HG02642 (cell line): ENCODE results near the gene CCDC178.

ENCODE experiments used
- ATAC-seq: cut with Tn5 transposase; IDR thresholded peaks from one replicate; pipeline ENCODE4 v1.9.1; 2021; ENCODE audit warnings: mild to moderate bottlenecking; ENCODE audit not compliant: unreplicated experiment, poor library complexity

The CCDC178 gene

GRCh38 chr18:32930695-32931301 lies 509.7 kb downstream of the CCDC178 start:
- ATAC-seq, result peak; percentile 99

DNA sequence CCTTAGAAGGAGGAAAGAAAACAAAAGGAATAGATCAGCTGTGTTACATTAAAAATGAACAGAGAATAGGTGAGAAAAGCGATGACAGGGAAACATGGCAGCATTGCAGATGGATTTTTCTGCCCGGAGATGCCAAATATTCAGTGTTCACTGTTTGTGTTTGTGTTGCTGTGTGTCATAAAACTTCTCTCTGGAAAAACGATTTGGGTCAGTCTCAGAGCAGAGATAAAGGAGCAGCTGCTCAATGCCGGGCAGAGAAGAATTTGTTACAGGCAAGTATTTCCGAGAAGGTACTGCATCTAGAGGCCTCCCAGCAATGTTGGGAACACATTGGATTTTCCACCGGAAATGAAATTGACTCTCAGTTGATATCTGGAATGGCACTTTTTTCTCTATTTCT lies 511.3 kb downstream of the CCDC178 start:
- no peak for ATAC-seq

- no peak for ATAC-seq
Measured at GRCh38 chr18:32922951-32923430, 517.5 kb downstream of the CCDC178 start.

DNA sequence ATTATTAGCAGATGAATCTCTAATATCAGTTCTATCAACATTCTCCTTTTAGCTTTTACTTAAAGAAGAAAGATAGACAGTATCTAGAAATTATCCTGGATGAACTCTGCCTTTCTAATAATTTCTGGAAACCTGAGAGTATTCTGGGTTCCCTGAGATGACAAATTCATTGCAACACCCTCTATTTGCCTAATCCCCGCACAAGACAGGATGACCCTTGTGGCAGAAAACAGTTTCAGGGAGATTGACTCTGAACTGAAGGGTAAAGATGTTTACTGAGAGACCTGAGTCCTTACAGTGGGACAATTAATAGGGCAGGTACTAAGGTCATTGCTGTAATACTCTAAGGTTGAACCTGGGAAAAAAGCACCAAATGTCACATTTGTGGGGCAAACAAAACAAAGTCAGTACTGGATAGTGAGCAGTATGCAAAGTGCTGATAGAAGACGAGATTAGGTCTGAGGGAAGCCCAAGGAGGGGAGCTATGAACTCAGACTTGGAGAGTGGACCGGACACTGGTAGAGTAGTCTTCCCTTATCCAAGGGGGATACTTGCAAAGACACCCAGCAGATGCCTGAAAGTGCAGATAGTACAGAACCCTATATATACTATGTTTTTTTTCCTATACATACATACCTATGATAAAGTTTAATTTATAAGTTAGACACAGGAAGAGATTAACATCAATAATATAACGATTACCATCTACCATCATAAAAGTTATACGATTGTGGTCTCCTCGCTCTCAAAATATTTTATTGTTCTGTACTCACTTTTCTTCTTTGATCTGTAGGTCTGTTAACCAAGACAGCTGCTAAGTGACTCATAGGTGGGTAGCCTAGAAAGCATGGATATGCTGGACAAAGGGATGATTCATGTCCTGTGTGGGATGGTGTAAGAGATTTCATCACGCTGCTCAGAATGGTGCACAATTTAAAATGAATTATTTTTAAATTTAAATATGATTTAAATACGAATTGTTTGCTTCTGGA lies 519.4 kb downstream of the CCDC178 start:
- ATAC-seq, result no peak

DNA sequence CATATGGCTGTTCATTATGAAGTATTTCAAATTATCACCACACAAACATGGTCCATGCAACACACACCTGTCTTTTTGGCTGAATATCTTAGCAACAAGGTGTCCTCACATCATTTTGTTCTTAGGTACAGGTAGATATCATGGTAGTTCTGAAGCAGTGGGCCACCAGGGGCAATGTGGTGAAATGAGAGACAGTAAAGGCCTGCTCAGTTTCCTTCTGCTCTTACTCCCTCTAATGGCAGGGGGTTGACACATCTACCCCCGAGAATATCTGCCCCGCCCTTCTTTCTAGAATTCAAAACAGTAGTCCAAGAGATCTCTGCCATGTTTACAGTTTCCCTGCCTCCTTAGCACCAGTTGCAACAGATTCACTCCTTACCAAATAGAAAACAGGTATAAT lies 520.7 kb downstream of the CCDC178 start:
- ATAC-seq, result peak; percentile 99

- ATAC-seq, result no peak
Measured at GRCh38 chr18:32918692-32919250, 521.8 kb downstream of the CCDC178 start.

- ATAC-seq, result no peak
Measured at GRCh38 chr18:32915516-32915915, 525.0 kb downstream of the CCDC178 start.

GRCh38 chr18:32911660-32912284 lies 528.7 kb downstream of the CCDC178 start:
- no peak for ATAC-seq

- ATAC-seq, result no peak
Measured at GRCh38 chr18:32910694-32911296, 529.7 kb downstream of the CCDC178 start.

GRCh38 chr18:32909798-32910561 lies 530.5 kb downstream of the CCDC178 start:
- ATAC-seq, result no peak

DNA sequence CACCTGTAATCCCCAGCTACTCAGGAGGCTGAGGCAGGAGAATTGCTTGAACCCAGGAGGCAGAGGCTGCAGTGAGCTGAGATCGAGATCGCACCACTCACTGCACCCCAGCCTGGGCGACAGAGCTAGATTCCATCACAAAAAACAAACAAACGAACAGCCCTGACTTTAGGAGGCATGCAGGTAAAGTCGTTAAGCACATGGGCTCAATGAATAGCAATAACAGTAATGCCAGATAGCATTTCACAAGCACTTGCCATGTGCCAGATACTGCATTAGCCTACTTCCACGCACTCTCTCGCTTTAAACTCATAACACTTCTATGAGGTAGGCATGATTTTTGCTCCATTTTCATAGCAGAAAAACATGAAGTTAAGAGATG lies 532.1 kb downstream of the CCDC178 start:
- no peak for ATAC-seq

DNA sequence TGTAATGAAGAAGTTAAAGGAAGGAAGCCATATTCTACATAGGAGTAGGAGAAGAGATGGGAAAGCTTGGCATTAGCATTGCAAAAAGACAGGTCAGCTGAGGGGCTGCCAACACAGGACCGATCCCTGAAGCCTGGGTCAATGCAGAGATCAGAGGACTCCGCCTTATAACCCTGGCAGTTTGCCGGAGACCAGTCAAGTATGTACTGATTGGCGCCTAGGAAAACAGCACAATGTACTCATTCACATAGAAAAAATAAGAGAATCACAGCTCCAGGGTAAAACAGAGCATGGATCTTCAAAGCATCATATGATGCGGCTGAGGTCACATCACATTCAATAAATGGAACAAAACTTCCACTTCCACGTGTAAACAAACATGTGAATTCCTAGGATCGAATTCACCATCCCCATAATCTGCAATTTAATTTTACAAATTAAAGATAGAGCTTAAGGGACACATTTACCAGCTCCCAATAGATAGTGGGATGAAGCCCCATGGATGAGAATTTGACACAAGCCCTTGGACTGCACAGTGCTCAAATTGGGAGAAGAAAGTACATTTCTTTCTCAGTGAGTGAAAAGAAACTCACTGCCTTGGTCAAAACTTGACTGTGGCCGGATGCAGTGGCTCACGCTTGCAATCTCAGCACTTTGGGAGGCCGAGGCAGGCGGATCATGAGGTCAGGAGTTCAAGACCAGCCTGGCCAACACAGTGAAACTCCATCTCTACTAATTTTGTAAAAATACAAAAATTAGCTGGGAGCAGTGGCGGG lies 532.7 kb downstream of the CCDC178 start:
- no peak for ATAC-seq

DNA sequence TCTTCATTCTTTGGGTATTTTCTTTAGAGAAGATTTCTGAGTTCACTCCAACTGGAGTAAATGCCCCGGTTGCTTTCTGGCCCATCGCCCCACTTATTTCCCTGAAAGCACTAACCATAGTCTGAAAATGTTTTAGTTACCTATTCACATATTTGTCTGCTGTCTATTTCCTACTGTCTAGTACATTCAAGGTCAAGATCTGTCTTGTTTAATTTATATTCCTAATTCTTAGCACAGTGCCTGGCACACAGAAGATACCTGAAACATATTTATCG lies 533.3 kb downstream of the CCDC178 start:
- ATAC-seq, result no peak

GRCh38 chr18:32906506-32907310 lies 533.8 kb downstream of the CCDC178 start:
- ATAC-seq, result no peak

DNA sequence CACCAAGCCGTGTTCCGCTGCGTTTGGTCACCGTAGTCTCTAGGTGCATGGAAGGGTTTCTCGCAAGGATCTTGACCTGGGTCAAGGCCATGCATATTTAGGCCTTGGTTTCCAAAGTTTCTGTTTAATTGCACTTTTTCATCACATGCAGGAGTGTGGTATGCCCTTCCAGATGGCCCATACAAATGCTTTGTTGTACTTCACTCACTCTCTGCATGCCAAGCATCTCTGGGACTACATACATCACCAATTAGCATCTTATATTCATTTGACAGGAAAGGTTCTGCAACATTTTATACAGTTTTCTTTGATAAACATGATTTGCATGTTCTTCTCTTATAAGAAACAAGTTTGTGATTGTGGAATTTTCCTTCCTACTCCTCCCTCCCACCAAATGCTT lies 534.9 kb downstream of the CCDC178 start:
- no peak for ATAC-seq

DNA sequence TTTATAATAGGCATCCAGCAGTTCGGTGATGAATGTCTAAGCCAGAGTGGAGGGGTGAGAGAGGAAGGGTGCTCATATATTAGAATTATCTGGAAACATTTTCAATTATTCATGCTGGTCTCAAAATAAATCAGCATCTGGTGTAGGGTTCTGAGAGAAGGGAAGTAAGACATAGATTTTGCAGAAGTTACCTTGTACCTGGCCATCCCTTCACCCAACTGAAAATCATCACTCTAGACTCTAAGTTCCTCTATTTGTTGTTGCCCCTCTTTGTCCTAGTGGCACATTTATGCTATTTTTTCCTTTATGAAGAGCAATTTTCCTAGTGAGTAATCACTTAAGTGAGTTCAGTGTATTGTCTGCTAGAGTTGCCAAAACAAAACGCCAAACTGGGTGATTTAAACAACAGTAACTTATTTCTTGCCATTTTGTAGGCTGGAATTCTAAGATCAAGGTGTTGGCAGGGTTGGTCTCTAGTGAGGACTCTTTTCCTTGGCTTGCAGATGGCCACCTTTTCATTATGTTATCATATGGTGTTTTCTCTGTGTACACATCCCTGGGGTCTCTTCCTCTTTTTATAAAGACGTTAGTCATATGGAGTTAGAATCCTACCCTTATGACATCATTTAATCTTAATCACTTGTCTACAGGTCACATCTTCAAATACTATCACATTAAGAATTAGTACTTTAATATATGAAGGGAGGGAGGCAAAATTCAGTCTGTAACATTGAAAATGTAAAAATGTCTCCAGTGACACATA lies 537.8 kb downstream of the CCDC178 start:
- no peak for ATAC-seq

DNA sequence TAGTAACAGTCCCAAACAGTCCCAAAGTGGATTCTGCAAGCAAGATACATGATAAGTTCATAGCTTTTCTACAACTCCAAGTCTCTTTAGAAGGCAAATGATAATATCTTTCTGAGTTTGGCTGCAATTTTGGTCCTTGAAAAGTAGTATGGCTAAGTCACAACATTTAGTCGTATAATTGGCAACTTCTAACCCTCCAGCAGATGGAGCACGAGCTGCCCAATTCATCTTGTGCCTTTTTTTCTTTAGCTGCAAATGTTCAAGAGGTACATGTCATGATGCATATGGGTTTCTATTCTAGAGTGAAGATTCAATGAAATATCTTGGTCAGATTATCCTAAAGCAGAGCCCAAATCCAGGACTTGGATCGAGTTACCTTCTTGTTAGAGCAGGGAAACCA lies 540.7 kb downstream of the CCDC178 start:
- ATAC-seq, result no peak
